Endodermal cell (in vitro differentiated cells): Measurements from ENCODE around the gene BBS5. TPM values are rescaled to one million over a fixed set of nuclear protein-coding genes. Genes with fewer than 3 reads are reported as not detected.

Source experiments
- DNase-seq: peaks from one replicate; pipeline ENCODE4 v3.0.0-alpha.2; 2017
- H3K27ac ChIP-seq: 2 replicates; pipeline ENCODE4 v1.5.1; 2013; ENCODE audit warnings: mild to moderate bottlenecking, low read depth, low read length, moderate library complexity
- H3K27me3 ChIP-seq: 2 replicates; pipeline ENCODE4 v1.6.1; 2013; ENCODE audit warnings: mild to moderate bottlenecking, low read length, moderate library complexity; ENCODE audit not compliant: insufficient read depth, control insufficient read depth, poor library complexity, severe bottlenecking
- H3K36me3 ChIP-seq: 2 replicates; pipeline ENCODE4 v1.7.0; 2013; ENCODE audit warnings: mild to moderate bottlenecking, low read length, moderate library complexity; ENCODE audit not compliant: control insufficient read depth, insufficient read depth
- H3K4me1 ChIP-seq: one replicate; pipeline ENCODE4 v1.7.0; 2013; ENCODE audit warnings: low read length; ENCODE audit not compliant: control insufficient read depth, insufficient read depth
- H3K4me3 ChIP-seq: 2 replicates; pipeline ENCODE4 v1.5.1; 2013; ENCODE audit warnings: mild to moderate bottlenecking, low read length, moderate library complexity
- H3K9ac ChIP-seq: 2 replicates; pipeline ENCODE4 v1.6.1; 2013; ENCODE audit warnings: mild to moderate bottlenecking, low read length, moderate library complexity; ENCODE audit not compliant: poor library complexity, severe bottlenecking; ENCODE audit errors: extremely low read depth
- H3K9me3 ChIP-seq: 2 replicates; pipeline ENCODE4 v1.6.1; 2013; ENCODE audit warnings: mild to moderate bottlenecking, low read length, moderate library complexity; ENCODE audit not compliant: control insufficient read depth
- H3K27ac Mint-ChIP-seq: 2 replicates; pipeline ENCODE4 v1.8.0; 2020; ENCODE audit warnings: mixed read lengths
- H3K27me3 Mint-ChIP-seq: 2 replicates; pipeline ENCODE4 v1.8.0; 2021; ENCODE audit warnings: mild to moderate bottlenecking, mixed read lengths; ENCODE audit not compliant: insufficient read depth
- H3K36me3 Mint-ChIP-seq: 2 replicates; pipeline ENCODE4 v1.8.0; 2020; ENCODE audit warnings: low read depth, mixed read lengths
- H3K4me1 Mint-ChIP-seq: 2 replicates; pipeline ENCODE4 v1.8.0; 2020; ENCODE audit warnings: mixed read lengths
- H3K4me3 Mint-ChIP-seq: 2 replicates; pipeline ENCODE4 v1.8.0; 2020; ENCODE audit warnings: mild to moderate bottlenecking, moderate library complexity, mixed read lengths
- H3K9me3 Mint-ChIP-seq: 2 replicates; pipeline ENCODE4 v1.8.0; 2020; ENCODE audit warnings: mild to moderate bottlenecking, mixed read lengths
- CTCF ChIP-seq: fragments of 200-600 bp; sonication (generic); conservative IDR thresholded peaks from 2 replicates; pipeline ENCODE4 v1.5.0; 2021; ENCODE audit warnings: antibody characterized with exemption, mild to moderate bottlenecking
- WGBS, 2 experiments: methylation state at CpG; one replicate each; pipeline versions ENCODE4 v1.1.5 to v1.1.7; 2013; ENCODE audit warnings: missing lambda C conversion rate in 2 of 2, mixed read lengths in 1 of 2; ENCODE audit not compliant: insufficient coverage in 1 of 2, insufficient read length in 1 of 2; 5-methylcytosine and 5-hydroxymethylcytosine counted together
- total RNA-seq, 2 donors: library from RNA; stranded (reverse); fragmentation: NEBNext Ultra II Directional in 1 of 2; extraction: Animal tissue kit (Norgen Biotek cat#: 25700) in 1 of 2; gene quantifications; 2 replicates in 1 of 2; 3 replicates in 1 of 2; pipeline ENCODE4 v1.2.1, GENCODE V29; 2021

BBS5 gene
- total RNA-seq, 2 donors from 2014 or later, result 3.2 to 6.5 TPM

DNA sequence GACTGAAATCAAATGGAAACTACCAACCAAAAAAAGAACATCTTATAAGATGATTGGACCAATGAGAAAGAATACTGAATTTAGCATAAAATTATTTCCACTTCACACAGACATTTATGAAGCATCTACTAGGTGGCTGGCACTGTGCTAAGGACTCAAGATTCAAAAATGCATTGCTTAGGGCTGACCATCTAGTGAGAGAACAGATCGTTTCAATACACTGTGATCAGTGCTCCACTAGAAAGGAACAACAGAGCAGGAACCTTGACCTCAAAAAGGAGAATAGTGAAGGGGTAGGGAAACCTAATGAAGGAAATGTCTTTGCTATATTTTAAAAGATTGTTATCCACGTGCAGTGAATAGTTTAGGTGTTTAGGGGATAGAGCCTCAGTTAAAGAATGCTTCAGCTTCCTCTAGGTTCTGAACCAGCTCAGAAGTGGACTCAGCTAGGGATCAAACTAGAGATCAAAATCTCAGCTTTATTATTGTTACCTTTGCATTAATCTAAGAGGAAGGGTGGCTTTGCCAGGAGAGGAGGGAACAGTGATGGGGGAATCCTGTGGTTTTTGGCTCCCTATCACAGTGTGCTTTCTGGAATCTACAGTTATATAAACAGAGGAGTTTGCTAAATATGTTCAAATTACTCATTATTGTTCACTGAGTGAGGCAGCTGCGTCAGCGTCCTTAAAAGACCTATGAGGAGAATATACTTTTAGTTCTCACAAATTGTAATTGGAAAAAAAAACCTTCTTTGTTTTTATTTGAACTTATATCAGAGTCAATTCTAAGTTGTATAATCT lies 16.2 kb upstream of the BBS5 start:
- H3K9me3 Mint-ChIP-seq, result no peaks in the 10 kb centered on the region
- no peaks in the 10 kb centered on the region for H3K36me3 Mint-ChIP-seq
- H3K4me3 ChIP-seq, result no peak overlapping the region
- no peak for TF ChIP-seq CTCF
- no peak for DNase-seq
- no peaks in the 10 kb centered on the region for H3K27me3 ChIP-seq
- H3K9me3 ChIP-seq, result no peaks in the 10 kb centered on the region
- H3K9ac ChIP-seq, result no peak overlapping the region
- H3K27ac Mint-ChIP-seq, result no peak overlapping the region
- no peak overlapping the region for H3K4me3 Mint-ChIP-seq
- H3K4me1 ChIP-seq, result no peaks in the 10 kb centered on the region
- H3K4me1 Mint-ChIP-seq, result no peaks in the 10 kb centered on the region
- H3K27ac ChIP-seq, result no peak overlapping the region
- H3K27me3 Mint-ChIP-seq, result peaks cover 4% of the 10 kb centered on the region
- no peaks in the 10 kb centered on the region for H3K36me3 ChIP-seq
- WGBS, 2 experiments, result 77 to 85% methylated on average over 2 to 4 of the region's 4 CpGs

DNA sequence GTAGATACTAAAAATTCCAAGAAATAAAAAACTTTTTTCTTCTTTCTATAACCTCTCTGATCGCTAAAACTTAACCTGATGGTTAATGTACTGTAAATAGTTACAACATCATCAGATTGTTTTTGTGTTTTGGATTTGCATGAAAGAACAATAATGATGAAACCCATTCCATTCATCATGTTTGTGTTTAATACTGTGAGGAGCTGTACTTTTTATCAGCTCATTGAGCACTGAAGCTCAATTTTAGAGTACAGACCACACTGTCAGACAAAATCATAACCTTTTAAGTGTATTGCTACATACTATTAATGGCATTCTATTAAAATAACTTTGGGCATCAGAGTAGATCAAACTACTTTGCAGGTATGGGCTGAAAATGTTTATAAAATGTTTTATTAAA lies 14.8 kb upstream of the BBS5 start:
- TF ChIP-seq CTCF, result no peak

GRCh38 chr2:169464882-169465281 lies 14.4 kb upstream of the BBS5 start:
- no peak overlapping the region for H3K4me3 Mint-ChIP-seq

More for the DNA sequence above, 14.8 kb upstream of the BBS5 start:
- Mint-ChIP-seq H3K27ac (no peak overlapping the region), H3K4me1 (no peaks in the 10 kb centered on the region), H3K4me3 (no peak overlapping the region), H3K9me3 (no peaks in the 10 kb centered on the region), H3K27me3 (peaks cover under 1% of the 10 kb centered on the region), H3K36me3 (no peaks in the 10 kb centered on the region)
- no peaks in the 10 kb centered on the region for H3K27me3 ChIP-seq
- no peak overlapping the region for H3K9ac ChIP-seq
- H3K4me1 ChIP-seq, result no peaks in the 10 kb centered on the region
- H3K4me3 ChIP-seq, result no peak overlapping the region
- no peak overlapping the region for H3K27ac ChIP-seq
- no peaks in the 10 kb centered on the region for H3K9me3 ChIP-seq
- no peak for DNase-seq
- WGBS, 2 experiments, result 100% methylated on average over 1 of the region's 1 CpG; no CpG with 5 or more reads in 1 of the 2 experiments
- no peaks in the 10 kb centered on the region for H3K36me3 ChIP-seq

More at GRCh38 chr2:169464882-169465281, 14.4 kb upstream of the BBS5 start:
- H3K9ac ChIP-seq, result no peak overlapping the region
- TF ChIP-seq CTCF, result no peak
- Mint-ChIP-seq H3K27ac (no peak overlapping the region), H3K4me1 (no peaks in the 10 kb centered on the region), H3K9me3 (no peaks in the 10 kb centered on the region), H3K27me3 (peaks cover 2% of the 10 kb centered on the region), H3K36me3 (no peaks in the 10 kb centered on the region)
- no peak for DNase-seq
- H3K4me3 ChIP-seq, result no peak overlapping the region
- H3K4me1 ChIP-seq, result no peaks in the 10 kb centered on the region
- WGBS, 2 experiments, result 94 to 100% methylated on average over 2 of the region's 2 CpGs
- H3K27me3 ChIP-seq, result no peaks in the 10 kb centered on the region
- no peaks in the 10 kb centered on the region for H3K9me3 ChIP-seq
- no peaks in the 10 kb centered on the region for H3K36me3 ChIP-seq
- no peak overlapping the region for H3K27ac ChIP-seq
